Measurements from ENCODE around the gene FNDC3A.
A peak's percentile ranks its signal among the peaks of the same experiment; 100 is the strongest.

The FNDC3A gene

GRCh38 chr13:49220856-49221589 lies 245.3 kb downstream of the FNDC3A start:
- DNase-seq, result no peak

GRCh38 chr13:49221590-49221965 lies 245.9 kb downstream of the FNDC3A start:
- DNase-seq, result no peak

GRCh38 chr13:49225223-49226042 lies 249.7 kb downstream of the FNDC3A start:
- no peak for DNase-seq

GRCh38 chr13:49226613-49227012 lies 250.9 kb downstream of the FNDC3A start:
- no peak for DNase-seq

GRCh38 chr13:49234741-49235140 lies 259.0 kb downstream of the FNDC3A start:
- DNase-seq, result no peak

GRCh38 chr13:49235856-49236431 lies 260.2 kb downstream of the FNDC3A start:
- no peak for DNase-seq

GRCh38 chr13:49238621-49239020 lies 262.9 kb downstream of the FNDC3A start:
- DNase-seq, result no peak

GRCh38 chr13:49240017-49240416 lies 264.3 kb downstream of the FNDC3A start:
- peak; percentile 51 for DNase-seq

- DNase-seq, result no peak
These were observed 265.6 kb downstream of the FNDC3A start for GRCh38 chr13:49241296-49241695.

GRCh38 chr13:49245101-49245500 lies 269.4 kb downstream of the FNDC3A start:
- no peak for DNase-seq

- no peak for DNase-seq
These were observed 271.3 kb downstream of the FNDC3A start for GRCh38 chr13:49246850-49247642.

GRCh38 chr13:49247643-49248621 lies 272.2 kb downstream of the FNDC3A start, which contains the start of gene CDADC1:
Gene CDADC1 (plus strand): TSS chr13:49247925. CDS start chr13:49248038, 113 bp downstream.
- DNase-seq, result peak; percentile 90

GRCh38 chr13:49248622-49249002 lies 272.9 kb downstream of the FNDC3A start:
- peak; percentile 10 for DNase-seq

GRCh38 chr13:49251326-49251725 lies 275.6 kb downstream of the FNDC3A start:
- DNase-seq, result no peak

GRCh38 chr13:49253310-49253709 lies 277.6 kb downstream of the FNDC3A start:
- DNase-seq, result peak; percentile 7

GRCh38 chr13:49254007-49254406 lies 278.3 kb downstream of the FNDC3A start:
- DNase-seq, result no peak

GRCh38 chr13:49256841-49257240 lies 281.1 kb downstream of the FNDC3A start:
- no peak for DNase-seq

GRCh38 chr13:49258089-49258796 lies 282.5 kb downstream of the FNDC3A start:
- DNase-seq, result peak; percentile 11

All from CD4-positive, alpha-beta T cell treated with Interleukin-17A for 4 hours (primary cell).